GM18526 (cell line): ENCODE data around the gene FCGR1A.
"Not testable (repeated sequence)": the region's sequence is repeated elsewhere in the genome, so short reads cannot be mapped to it uniquely, and the experiment has no call there.

Experiments
- POLR2A ChIP-seq: IDR thresholded peaks from 3 replicates; pipeline ENCODE4 v1.6.1; 2011; ENCODE audit not compliant: insufficient read length; ENCODE audit errors: extremely low read depth

The FCGR1A gene

DNA sequence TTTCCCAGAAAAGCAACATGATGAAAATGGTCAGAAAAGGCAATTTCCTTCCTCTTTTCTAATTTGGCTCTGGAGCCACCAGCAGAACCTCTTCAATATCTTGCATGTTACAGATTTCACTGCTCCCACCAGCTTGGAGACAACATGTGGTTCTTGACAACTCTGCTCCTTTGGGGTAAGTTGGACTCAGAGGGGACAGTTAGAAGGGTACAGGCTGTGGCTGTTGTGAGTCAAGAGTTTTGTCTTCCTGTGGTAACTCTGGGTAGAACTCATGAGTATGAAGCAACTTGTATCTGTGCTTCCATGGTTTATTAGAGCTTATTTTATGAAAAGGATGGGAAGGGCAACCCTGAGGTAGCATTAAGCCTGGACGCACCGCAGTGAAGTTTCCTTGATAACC, at the start of gene FCGR1A:
FCGR1A (plus strand) TSS at position 95 of the 400 bp plus-strand sequence; CDS start at position 145, 50 bp downstream.
- TF ChIP-seq POLR2A, result not testable (repeated sequence)

- TF ChIP-seq POLR2A, result peak; percentile 45
Observed at GRCh38 chr1:149811514-149811889, 29.0 kb downstream of the FCGR1A start.

- peak; percentile 47 for TF ChIP-seq POLR2A
Observed at GRCh38 chr1:149811890-149812829, 29.7 kb downstream of the FCGR1A start.

DNA sequence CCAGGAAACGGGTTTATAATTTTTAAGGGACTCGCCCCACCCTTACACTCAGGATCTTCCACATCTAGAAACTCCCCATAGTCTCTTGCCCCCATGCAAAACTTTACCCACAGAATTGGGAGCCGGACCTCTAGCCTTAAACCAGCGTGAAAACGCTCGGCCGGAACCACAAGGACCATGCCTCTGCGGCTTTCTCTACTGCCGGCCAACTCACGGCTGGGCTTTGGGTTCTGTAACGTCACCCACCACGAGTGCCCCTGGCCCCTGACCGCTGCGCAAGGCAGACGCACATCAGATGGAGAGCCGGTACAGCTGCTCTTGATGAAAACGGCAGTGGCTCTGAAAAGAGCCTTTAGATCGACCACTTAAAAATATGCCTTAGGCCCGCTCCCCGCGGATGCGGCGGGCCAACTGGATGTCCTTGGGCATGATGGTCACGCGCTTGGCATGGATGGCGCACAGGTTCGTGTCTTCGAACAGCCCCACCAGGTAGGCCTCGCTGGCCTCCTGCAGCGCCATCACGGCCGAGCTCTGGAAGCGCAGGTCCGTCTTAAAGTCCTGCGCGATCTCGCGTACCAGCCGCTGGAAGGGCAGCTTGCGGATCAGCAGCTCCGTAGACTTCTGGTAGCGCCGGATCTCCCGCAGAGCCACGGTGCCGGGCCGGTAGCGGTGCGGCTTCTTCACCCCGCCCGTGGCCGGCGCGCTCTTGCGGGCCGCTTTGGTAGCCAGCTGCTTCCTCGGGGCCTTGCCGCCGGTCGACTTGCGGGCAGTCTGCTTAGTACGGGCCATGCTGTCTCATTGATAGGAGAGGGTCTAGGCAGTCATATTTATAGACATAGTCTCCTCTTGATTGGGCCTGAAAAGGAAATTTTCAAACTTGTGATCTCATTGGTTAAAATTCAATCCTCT, 30.7 kb downstream of the FCGR1A start:
- peak; percentile 91 for TF ChIP-seq POLR2A
